ENCODE results near the gene FAF1. TPM values are rescaled to one million over a fixed set of nuclear protein-coding genes. Genes with fewer than 3 reads are reported as not detected.

FAF1 gene
- total RNA-seq, 1 experiment from 2014 or later = 109 TPM

DNA sequence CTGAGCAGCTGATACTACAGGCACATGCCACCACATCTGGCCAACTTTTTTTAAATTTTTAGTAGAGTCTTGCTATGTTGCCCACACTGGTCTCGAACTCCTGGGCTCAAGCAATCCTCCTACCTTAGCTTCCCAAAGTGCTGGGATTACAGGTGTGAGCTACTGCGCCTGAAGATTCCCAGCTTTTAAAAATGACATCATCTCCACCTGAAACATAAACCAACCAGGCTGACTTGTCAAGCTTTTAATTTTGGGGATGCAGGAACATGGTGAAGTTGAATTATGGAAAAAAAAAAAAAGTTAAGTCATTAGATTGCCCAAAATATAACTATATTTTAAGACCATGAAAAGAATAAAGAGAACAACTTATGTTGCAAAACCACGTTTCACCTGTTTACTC is 350.6 kb downstream of the FAF1 start:
- no TSS peak for BruUV-seq (replicated peaks)
- Histone ChIP-seq H3K4me1 (ENCODE audit: insufficient read depth, low read length, poor library complexity, severe bottlenecking) (peaks cover 14% of the 10 kb centered on the region), H3K9me3 (ENCODE audit: low read depth, low read length, poor library complexity, severe bottlenecking) (no peaks in the 10 kb centered on the region), H3K27me3 (replicated peaks; ENCODE audit: insufficient read depth, low read depth, low read length, poor library complexity) (no peaks in the 10 kb centered on the region), H3K27ac (ENCODE audit: low read depth, low read length, poor library complexity, severe bottlenecking) (no peak overlapping the region), H3K4me3 (ENCODE audit: low read depth, low read length, poor library complexity, severe bottlenecking) (no peak overlapping the region), H3K36me3 (ENCODE audit: insufficient read depth, low read length, poor library complexity, severe bottlenecking) (no peaks in the 10 kb centered on the region)
- POLR2A ChIA-PET (ENCODE audit: low non-redundant PET) = no interaction called here
- DNase-seq (ENCODE audit: low spot score) = no peak
- intact Hi-C loops (cut with micrococcal nuclease; ENCODE audit: unreplicated experiment) = no loop called here
- CTCF ChIA-PET = no interaction called here
- TF ChIP-seq CTCF (conservative IDR thresholded peaks at IDR 0.05; ENCODE audit: low read depth, low read length) (no peak), EZH2 (IDR thresholded peaks at IDR 0.05; ENCODE audit: borderline replicate concordance, low read depth, low read length, poor library complexity, severe bottlenecking) (no peak)

- Histone ChIP-seq H3K27me3 (replicated peaks; ENCODE audit: insufficient read depth, low read depth, low read length, poor library complexity) (no peaks in the 10 kb centered on the region), H3K4me1 (ENCODE audit: insufficient read depth, low read length, poor library complexity, severe bottlenecking) (peaks cover 10% of the 10 kb centered on the region), H3K27ac (ENCODE audit: low read depth, low read length, poor library complexity, severe bottlenecking) (no peak overlapping the region), H3K9me3 (ENCODE audit: low read depth, low read length, poor library complexity, severe bottlenecking) (no peaks in the 10 kb centered on the region), H3K4me3 (ENCODE audit: low read depth, low read length, poor library complexity, severe bottlenecking) (no peak overlapping the region), H3K36me3 (ENCODE audit: insufficient read depth, low read length, poor library complexity, severe bottlenecking) (no peaks in the 10 kb centered on the region)
- intact Hi-C loops (cut with micrococcal nuclease; ENCODE audit: unreplicated experiment) = loop anchor here (1.0 kb wide), 1 partner anchor 237 kb away; no protein-coding TSS in a partner anchor
- ChIA-PET CTCF (interaction anchor here (0.6 to 0.9 kb wide), 4 partner anchors 37 to 263 kb away, joined by 3 to 7 read pairs (median 4); no protein-coding TSS in a partner anchor), POLR2A (ENCODE audit: low non-redundant PET) (no interaction called here)
- peak; percentile 71 for DNase-seq (ENCODE audit: low spot score)
- no TSS peak for BruUV-seq (replicated peaks)
- no peak for TF ChIP-seq EZH2 (IDR thresholded peaks at IDR 0.05; ENCODE audit: borderline replicate concordance, low read depth, low read length, poor library complexity, severe bottlenecking)
- TF ChIP-seq CTCF (conservative IDR thresholded peaks at IDR 0.05; ENCODE audit: low read depth, low read length) = peak; percentile 66
Measured at GRCh38 chr1:50605186-50605875, 354.7 kb downstream of the FAF1 start.

DNA sequence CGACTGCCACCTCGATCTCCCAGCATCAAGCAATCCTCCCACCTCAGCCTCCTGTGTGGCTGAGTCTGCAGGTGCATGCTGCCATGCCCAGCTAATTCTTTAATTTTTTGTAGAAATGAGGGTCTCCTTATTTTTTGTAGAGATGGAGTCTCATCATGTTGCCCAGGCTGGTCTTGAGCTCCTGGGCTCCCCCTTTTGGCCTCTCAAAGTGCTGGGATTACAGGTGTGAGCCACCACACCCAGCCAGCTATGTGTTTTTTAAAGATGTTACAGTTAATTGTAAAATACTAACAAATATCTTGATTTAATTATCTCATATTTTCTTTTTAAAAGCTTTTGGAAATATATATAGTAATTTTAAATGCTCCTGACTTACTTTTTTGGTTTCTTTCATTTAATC is 355.5 kb downstream of the FAF1 start:
- H3K4me3 ChIP-seq (ENCODE audit: low read depth, low read length, poor library complexity, severe bottlenecking) = no peak overlapping the region
- no peaks in the 10 kb centered on the region for H3K27me3 ChIP-seq (replicated peaks; ENCODE audit: insufficient read depth, low read depth, low read length, poor library complexity)
- H3K27ac ChIP-seq (ENCODE audit: low read depth, low read length, poor library complexity, severe bottlenecking) = no peak overlapping the region
- H3K4me1 ChIP-seq (ENCODE audit: insufficient read depth, low read length, poor library complexity, severe bottlenecking) = peaks cover 10% of the 10 kb centered on the region
- H3K36me3 ChIP-seq (ENCODE audit: insufficient read depth, low read length, poor library complexity, severe bottlenecking) = no peaks in the 10 kb centered on the region
- no peaks in the 10 kb centered on the region for H3K9me3 ChIP-seq (ENCODE audit: low read depth, low read length, poor library complexity, severe bottlenecking)
- ChIA-PET CTCF (no interaction called here), POLR2A (ENCODE audit: low non-redundant PET) (no interaction called here)
- DNase-seq (ENCODE audit: low spot score) = no peak
- intact Hi-C loops (cut with micrococcal nuclease; ENCODE audit: unreplicated experiment) = no loop called here
- no TSS peak for BruUV-seq (replicated peaks)
- TF ChIP-seq EZH2 (IDR thresholded peaks at IDR 0.05; ENCODE audit: borderline replicate concordance, low read depth, low read length, poor library complexity, severe bottlenecking) = no peak
- TF ChIP-seq CTCF (conservative IDR thresholded peaks at IDR 0.05; ENCODE audit: low read depth, low read length) = 0 out of 2 replicates have a peak, but pooled peaks have one; percentile 34
